Right atrium auricular region (tissue), 2 donors: ENCODE data around the gene CTNND2. TPM values are rescaled to one million over a fixed set of nuclear protein-coding genes. Genes with fewer than 3 reads are reported as not detected.

Experiments used
- DNase-seq: peaks from one replicate; pipeline ENCODE4 v3.0.0-alpha.2; 2019; ENCODE audit warnings: low spot score
- H3K27ac ChIP-seq, 2 donors: fragments of 200-600 bp; sonication (generic); 1 replicate in 1 of 2; 2 replicates in 1 of 2; pipeline ENCODE4 v1.5.1; 2016 to 2019
- H3K27me3 ChIP-seq, 2 donors: fragments of 200-600 bp; sonication (generic); one replicate each; pipeline versions ENCODE4 v1.5.1 to v1.6.0; 2017 to 2019
- H3K36me3 ChIP-seq: fragments of 200-600 bp; sonication (generic); one replicate; pipeline ENCODE4 v1.5.1; 2016
- H3K4me1 ChIP-seq, 2 donors: fragments of 200-600 bp; sonication (generic); one replicate each; pipeline versions ENCODE4 v1.5.1 to v1.6.0; 2017 to 2019
- H3K4me3 ChIP-seq, 2 donors: fragments of 200-600 bp; sonication (generic); 1 replicate in 1 of 2; 2 replicates in 1 of 2; pipeline ENCODE4 v1.5.1; 2017 to 2019; ENCODE audit warnings: mild to moderate bottlenecking in 1 of 2, moderate library complexity in 1 of 2
- H3K9me3 ChIP-seq, 2 donors: fragments of 200-600 bp; sonication (generic); one replicate each; pipeline ENCODE4 v1.5.1; 2019
- CTCF ChIP-seq, 2 donors: fragments of 200-600 bp; sonication (generic); IDR thresholded peaks; one replicate each; pipeline ENCODE4 v1.5.1; 2019; ENCODE audit warnings: antibody characterized with exemption in 2 of 2
- total RNA-seq, 2 donors: library from RNA; depleted of rRNA; stranded (reverse); fragments of >200 nt; gene quantifications; one replicate each; pipeline ENCODE4 v1.1.0, GENCODE V29; 2016

CTNND2 gene
- total RNA-seq, 2 donors from 2014 or later, result 8.6 to 9.0 TPM

- Histone ChIP-seq H3K27ac (no peak overlapping the region), H3K4me3 (no peak overlapping the region), H3K36me3 (no peaks in the 10 kb centered on the region), H3K9me3 (no peaks in the 10 kb centered on the region), H3K4me1 (no peaks in the 10 kb centered on the region), H3K27me3 (no peaks in the 10 kb centered on the region)
- no peak for TF ChIP-seq CTCF (IDR thresholded peaks at IDR 0.05)
- DNase-seq, result no peak
Measured at GRCh38 chr5:11507156-11507910, 396.9 kb downstream of the CTNND2 start.

GRCh38 chr5:11504886-11505193 lies 399.4 kb downstream of the CTNND2 start:
- no peak for DNase-seq
- no peaks in the 10 kb centered on the region for H3K27me3 ChIP-seq

GRCh38 chr5:11504065-11504885 lies 400.0 kb downstream of the CTNND2 start:
- no peak for DNase-seq
- Histone ChIP-seq H3K9me3 (no peaks in the 10 kb centered on the region), H3K27me3 (no peaks in the 10 kb centered on the region), H3K4me3 (no peak overlapping the region), H3K27ac (no peak overlapping the region), H3K4me1 (no peaks in the 10 kb centered on the region), H3K36me3 (no peaks in the 10 kb centered on the region)
- TF ChIP-seq CTCF (IDR thresholded peaks at IDR 0.05), result no peak

More at GRCh38 chr5:11504886-11505193, 399.4 kb downstream of the CTNND2 start:
- Histone ChIP-seq H3K9me3 (no peaks in the 10 kb centered on the region), H3K4me1 (no peaks in the 10 kb centered on the region), H3K4me3 (no peak overlapping the region), H3K27ac (no peak overlapping the region), H3K36me3 (no peaks in the 10 kb centered on the region)
- TF ChIP-seq CTCF (IDR thresholded peaks at IDR 0.05), result no peak

- H3K9me3 ChIP-seq, result no peaks in the 10 kb centered on the region
- no peaks in the 10 kb centered on the region for H3K36me3 ChIP-seq
- DNase-seq, result no peak
Measured at GRCh38 chr5:11502783-11503182, 401.5 kb downstream of the CTNND2 start.

GRCh38 chr5:11497651-11498050 lies 406.6 kb downstream of the CTNND2 start:
- Histone ChIP-seq H3K27ac (no peak overlapping the region), H3K4me1 (no peaks in the 10 kb centered on the region), H3K27me3 (no peaks in the 10 kb centered on the region), H3K4me3 (no peak overlapping the region), H3K36me3 (no peaks in the 10 kb centered on the region), H3K9me3 (no peaks in the 10 kb centered on the region)
- DNase-seq, result no peak
- TF ChIP-seq CTCF (IDR thresholded peaks at IDR 0.05), result no peak

More at GRCh38 chr5:11502783-11503182, 401.5 kb downstream of the CTNND2 start:
- Histone ChIP-seq H3K4me3 (no peak overlapping the region), H3K27ac (no peak overlapping the region), H3K27me3 (no peaks in the 10 kb centered on the region), H3K4me1 (no peaks in the 10 kb centered on the region)
- no peak for TF ChIP-seq CTCF (IDR thresholded peaks at IDR 0.05)
